Measurements from ENCODE around the gene CRY2. TPM values are rescaled to one million over a fixed set of nuclear protein-coding genes. Genes with fewer than 3 reads are reported as not detected.

The CRY2 gene
- total and polyA plus RNA-seq, 2 of the 13 experiments (the other 11 are each of a cell fraction or from before 2014, with no cell fraction given), result 10.1 to 12.2 TPM

- TF ChIP-seq IKZF5 (CRISPR knock-in tag; IDR thresholded peaks at IDR 0.05), result peak; percentile 71; the same call in 1 of the 2 replicates
- no peak for TF ChIP-seq ZNF292 (CRISPR knock-in tag; IDR thresholded peaks at IDR 0.05; ENCODE audit: borderline replicate concordance, low read depth)
- no peak for TF ChIP-seq HDAC6 (IDR thresholded peaks at IDR 0.05; ENCODE audit: low read depth, low read length)
- no peak for TF ChIP-seq TEF (CRISPR knock-in tag; IDR thresholded peaks at IDR 0.05)
- TF ChIP-seq PPARG (CRISPR knock-in tag; conservative IDR thresholded peaks at IDR 0.05), result no peak
- no peak for TF ChIP-seq MLLT10 (CRISPR knock-in tag; IDR thresholded peaks at IDR 0.05)
- TF ChIP-seq, protein P1, sequence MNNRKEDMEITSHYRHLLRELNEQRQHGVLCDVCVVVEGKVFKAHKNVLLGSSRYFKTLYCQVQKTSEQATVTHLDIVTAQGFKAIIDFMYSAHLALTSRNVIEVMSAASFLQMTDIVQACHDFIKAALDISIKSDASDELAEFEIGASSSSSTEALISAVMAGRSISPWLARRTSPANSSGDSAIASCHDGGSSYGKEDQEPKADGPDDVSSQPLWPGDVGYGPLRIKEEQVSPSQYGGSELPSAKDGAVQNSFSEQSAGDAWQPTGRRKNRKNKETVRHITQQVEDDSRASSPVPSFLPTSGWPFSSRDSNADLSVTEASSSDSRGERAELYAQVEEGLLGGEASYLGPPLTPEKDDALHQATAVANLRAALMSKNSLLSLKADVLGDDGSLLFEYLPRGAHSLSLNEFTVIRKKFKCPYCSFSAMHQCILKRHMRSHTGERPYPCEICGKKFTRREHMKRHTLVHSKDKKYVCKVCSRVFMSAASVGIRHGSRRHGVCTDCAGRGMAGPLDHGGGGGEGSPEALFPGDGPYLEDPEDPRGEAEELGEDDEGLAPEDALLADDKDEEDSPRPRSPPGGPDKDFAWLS (CRISPR knock-in tag; IDR thresholded peaks at IDR 0.05; ENCODE audit: borderline replicate concordance), result no peak
- TF ChIP-seq, protein P2, sequence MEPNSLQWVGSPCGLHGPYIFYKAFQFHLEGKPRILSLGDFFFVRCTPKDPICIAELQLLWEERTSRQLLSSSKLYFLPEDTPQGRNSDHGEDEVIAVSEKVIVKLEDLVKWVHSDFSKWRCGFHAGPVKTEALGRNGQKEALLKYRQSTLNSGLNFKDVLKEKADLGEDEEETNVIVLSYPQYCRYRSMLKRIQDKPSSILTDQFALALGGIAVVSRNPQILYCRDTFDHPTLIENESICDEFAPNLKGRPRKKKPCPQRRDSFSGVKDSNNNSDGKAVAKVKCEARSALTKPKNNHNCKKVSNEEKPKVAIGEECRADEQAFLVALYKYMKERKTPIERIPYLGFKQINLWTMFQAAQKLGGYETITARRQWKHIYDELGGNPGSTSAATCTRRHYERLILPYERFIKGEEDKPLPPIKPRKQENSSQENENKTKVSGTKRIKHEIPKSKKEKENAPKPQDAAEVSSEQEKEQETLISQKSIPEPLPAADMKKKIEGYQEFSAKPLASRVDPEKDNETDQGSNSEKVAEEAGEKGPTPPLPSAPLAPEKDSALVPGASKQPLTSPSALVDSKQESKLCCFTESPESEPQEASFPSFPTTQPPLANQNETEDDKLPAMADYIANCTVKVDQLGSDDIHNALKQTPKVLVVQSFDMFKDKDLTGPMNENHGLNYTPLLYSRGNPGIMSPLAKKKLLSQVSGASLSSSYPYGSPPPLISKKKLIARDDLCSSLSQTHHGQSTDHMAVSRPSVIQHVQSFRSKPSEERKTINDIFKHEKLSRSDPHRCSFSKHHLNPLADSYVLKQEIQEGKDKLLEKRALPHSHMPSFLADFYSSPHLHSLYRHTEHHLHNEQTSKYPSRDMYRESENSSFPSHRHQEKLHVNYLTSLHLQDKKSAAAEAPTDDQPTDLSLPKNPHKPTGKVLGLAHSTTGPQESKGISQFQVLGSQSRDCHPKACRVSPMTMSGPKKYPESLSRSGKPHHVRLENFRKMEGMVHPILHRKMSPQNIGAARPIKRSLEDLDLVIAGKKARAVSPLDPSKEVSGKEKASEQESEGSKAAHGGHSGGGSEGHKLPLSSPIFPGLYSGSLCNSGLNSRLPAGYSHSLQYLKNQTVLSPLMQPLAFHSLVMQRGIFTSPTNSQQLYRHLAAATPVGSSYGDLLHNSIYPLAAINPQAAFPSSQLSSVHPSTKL (CRISPR knock-in tag; IDR thresholded peaks at IDR 0.05), result 0 out of 2 replicates have a peak, but pooled peaks have one; percentile 11
- no peak for TF ChIP-seq ZNF75D (CRISPR knock-in tag; IDR thresholded peaks at IDR 0.05; ENCODE audit: borderline replicate concordance)
- 0 out of 2 replicates have a peak, but pooled peaks have one; percentile 57 for TF ChIP-seq WIZ (CRISPR knock-in tag; IDR thresholded peaks at IDR 0.05)
- TF ChIP-seq RAD51 (IDR thresholded peaks at IDR 0.05; ENCODE audit: borderline replicate concordance), result no peak
- no peak for TF ChIP-seq GATAD1 (CRISPR knock-in tag; IDR thresholded peaks at IDR 0.05)
- no peak for TF ChIP-seq GABPA (IDR thresholded peaks at IDR 0.05; ENCODE audit: low read depth, low read length)
- TF ChIP-seq GABPA (CRISPR knock-in tag; IDR thresholded peaks at IDR 0.05; ENCODE audit: low read depth), result no peak
These were observed 38.1 kb downstream of the CRY2 start, which contains the start of gene MAPK8IP1 (continued) for GRCh38 chr11:45885274-45885920.

Data from HepG2 (cell line).